Thymus (tissue), 14 donors: ENCODE data around the gene CST1. TPM values are rescaled to one million over a fixed set of nuclear protein-coding genes. Genes with fewer than 3 reads are reported as not detected.
"Not testable (repeated sequence)": the region's sequence is repeated elsewhere in the genome, so short reads cannot be mapped to it uniquely, and the experiment has no call there.

Experiments
- DNase-seq, 9 donors: peaks; one replicate each; pipeline ENCODE4 v3.0.0-alpha.2; 2013; ENCODE audit warnings: low spot score in 9 of 9, low read depth in 6 of 9, missing footprints in 1 of 9
- H3K27ac ChIP-seq, 2 donors: one replicate each; pipeline ENCODE4 v1.5.1; 2013; ENCODE audit warnings: control low read depth in 1 of 2, low read depth in 1 of 2, low read length in 1 of 2, mild to moderate bottlenecking in 1 of 2, moderate library complexity in 1 of 2
- H3K27me3 ChIP-seq, 2 donors: one replicate each; pipeline ENCODE4 v1.5.1; 2013; ENCODE audit warnings: low read length in 1 of 2; ENCODE audit not compliant: control insufficient read depth in 2 of 2, insufficient read depth in 1 of 2
- H3K36me3 ChIP-seq, 2 donors: one replicate each; pipeline ENCODE4 v1.5.1; 2013; ENCODE audit warnings: low read length in 1 of 2, mild to moderate bottlenecking in 1 of 2, moderate library complexity in 1 of 2; ENCODE audit not compliant: control insufficient read depth in 2 of 2, insufficient read depth in 2 of 2
- H3K4me1 ChIP-seq, 2 donors: one replicate each; pipeline ENCODE4 v1.5.1; 2013; ENCODE audit warnings: low read length in 2 of 2; ENCODE audit not compliant: control insufficient read depth in 2 of 2, insufficient read depth in 2 of 2
- H3K4me3 ChIP-seq, 2 donors: one replicate each; pipeline ENCODE4 v1.5.1; 2013; ENCODE audit warnings: low read length in 2 of 2, control low read depth in 1 of 2, mild to moderate bottlenecking in 1 of 2
- H3K9me3 ChIP-seq, 2 donors: one replicate each; pipeline ENCODE4 v1.5.1; 2013; ENCODE audit warnings: low read length in 1 of 2, mild to moderate bottlenecking in 1 of 2; ENCODE audit not compliant: control insufficient read depth in 2 of 2, insufficient read depth in 1 of 2
- WGBS: extraction: QIAGEN DNeasy Blood & Tissue Kit; methylation state at CpG from one replicate; pipeline ENCODE4 v1.1.7; 2013; 5-methylcytosine and 5-hydroxymethylcytosine counted together
- long read RNA-seq, 10 donors: transcript quantifications; one replicate each; lab custom pipeline, GENCODE V29; 2026
- polyA plus RNA-seq: library from polyadenylated mRNA; stranded (reverse); fragments of 200-250 nt; gene quantifications from one replicate; pipeline ENCODE4 v1.2.3, GENCODE V29; 2013
- total RNA-seq: library from RNA; stranded (reverse); fragments of 120-200 nt; gene quantifications from one replicate; pipeline ENCODE4 v1.2.4, GENCODE V29; 2013
- donor health status: healthy.

Gene CST1
- total RNA-seq: 2.5 TPM
- polyA plus RNA-seq: 25.9 TPM
- long read RNA-seq, donor 1: 0 reads
- long read RNA-seq, donor 2: 0 reads
- long read RNA-seq, donor 3: 0 reads
- long read RNA-seq, donor 4, partial matches to known transcripts: 0 of 1 reads
- long read RNA-seq, donor 4, other reads (novel, unspliced or antisense): 0 of 1 reads
- long read RNA-seq, donor 5, transcript CST1-201 (3 exons, 760 nt): major isoform, 6 of 6 reads
- long read RNA-seq, donor 5, partial matches to known transcripts: 0 of 6 reads
- long read RNA-seq, donor 5, other reads (novel, unspliced or antisense): 0 of 6 reads
- long read RNA-seq, donor 6: 0 reads
- long read RNA-seq, donor 7, partial matches to known transcripts: 0 of 1 reads
- long read RNA-seq, donor 7, other reads (novel, unspliced or antisense): 0 of 1 reads
- long read RNA-seq, donor 8, partial matches to known transcripts: 0 of 1 reads
- long read RNA-seq, donor 8, other reads (novel, unspliced or antisense): 0 of 1 reads
- long read RNA-seq, donor 9: 0 reads
- long read RNA-seq, donor 10, partial matches to known transcripts: 0 of 1 reads
- long read RNA-seq, donor 10, other reads (novel, unspliced or antisense): 0 of 1 reads

GRCh38 chr20:23750786-23751185 lies at the start of gene CST1:
Gene CST1, minus strand, starts transcription at chr20:23750935. Its CDS starts 69 bp downstream, at chr20:23750866.
- not testable (repeated sequence) for H3K4me1 ChIP-seq, H3K36me3 ChIP-seq, H3K4me3 ChIP-seq, H3K27ac ChIP-seq, DNase-seq, H3K9me3 ChIP-seq, H3K27me3 ChIP-seq
- 51% methylated on average over 3 of the region's 3 CpGs for WGBS

GRCh38 chr20:23799216-23799847 lies 48.6 kb upstream of the CST1 start:
- H3K27me3 ChIP-seq, H3K4me3 ChIP-seq, H3K4me1 ChIP-seq, H3K27ac ChIP-seq, H3K36me3 ChIP-seq, H3K9me3 ChIP-seq: not testable (repeated sequence)
- WGBS: 54% methylated on average over 4 of the region's 4 CpGs
- DNase-seq: peak in 3 of 9 donors; percentile 22 to 36 (median 31)

GRCh38 chr20:23795526-23795925 lies 44.8 kb upstream of the CST1 start:
- no peak for DNase-seq
- Histone ChIP-seq H3K27ac (no peak overlapping the region), H3K36me3 (no peaks in the 10 kb centered on the region), H3K4me3 (no peak overlapping the region), H3K9me3 (no peaks in the 10 kb centered on the region), H3K4me1 (no peaks in the 10 kb centered on the region), H3K27me3 (no peaks in the 10 kb centered on the region)
- whole genome bisulfite sequencing: 93% methylated on average over 3 of the region's 3 CpGs

GRCh38 chr20:23794841-23795240 lies 44.1 kb upstream of the CST1 start:
- Histone ChIP-seq H3K4me1 (no peaks in the 10 kb centered on the region), H3K4me3 (no peak overlapping the region), H3K27ac (no peak overlapping the region), H3K9me3 (no peaks in the 10 kb centered on the region), H3K36me3 (no peaks in the 10 kb centered on the region), H3K27me3 (no peaks in the 10 kb centered on the region)
- no peak for DNase-seq
- WGBS: 74% methylated on average over 7 of the region's 7 CpGs

GRCh38 chr20:23794065-23794464 lies 43.3 kb upstream of the CST1 start:
- Histone ChIP-seq H3K36me3 (no peaks in the 10 kb centered on the region), H3K27ac (no peak overlapping the region), H3K9me3 (no peaks in the 10 kb centered on the region), H3K4me1 (no peaks in the 10 kb centered on the region), H3K4me3 (no peak overlapping the region), H3K27me3 (no peaks in the 10 kb centered on the region)
- WGBS: 91% methylated on average over 7 of the region's 7 CpGs
- DNase-seq: no peak

GRCh38 chr20:23783447-23783846 lies 32.7 kb upstream of the CST1 start:
- no peak overlapping the region for H3K4me3 ChIP-seq
- H3K27ac ChIP-seq: no peak overlapping the region
- H3K4me1 ChIP-seq: no peaks in the 10 kb centered on the region
- H3K27me3 ChIP-seq: no peaks in the 10 kb centered on the region
- no peaks in the 10 kb centered on the region for H3K36me3 ChIP-seq
- no peaks in the 10 kb centered on the region for H3K9me3 ChIP-seq
- 98% methylated on average over 1 of the region's 1 CpG for WGBS
- DNase-seq: no peak

GRCh38 chr20:23782366-23782983 lies 31.7 kb upstream of the CST1 start:
- 67% methylated on average over 8 of the region's 8 CpGs for WGBS
- Histone ChIP-seq H3K27me3 (no peaks in the 10 kb centered on the region), H3K36me3 (no peaks in the 10 kb centered on the region), H3K27ac (no peak overlapping the region), H3K9me3 (no peaks in the 10 kb centered on the region), H3K4me1 (no peaks in the 10 kb centered on the region), H3K4me3 (no peak overlapping the region)
- DNase-seq: peak in 6 of 9 donors; percentile 2 to 28 (median 17)

GRCh38 chr20:23778676-23779075 lies 27.9 kb upstream of the CST1 start:
- H3K4me3 ChIP-seq, DNase-seq, H3K4me1 ChIP-seq, H3K27ac ChIP-seq, H3K36me3 ChIP-seq, H3K27me3 ChIP-seq, H3K9me3 ChIP-seq: not testable (repeated sequence)

- not testable (repeated sequence) for DNase-seq, H3K27me3 ChIP-seq, H3K9me3 ChIP-seq, H3K36me3 ChIP-seq, H3K4me3 ChIP-seq, H3K4me1 ChIP-seq, H3K27ac ChIP-seq
- 88% methylated on average over 7 of the region's 8 CpGs for WGBS
Observed at GRCh38 chr20:23777380-23777779, 26.6 kb upstream of the CST1 start.
